Activated naive CD8-positive, alpha-beta T cell treated with anti-CD3 and anti-CD28 coated beads, Interleukin-2, amount 50 U/mL, for 24 hours (primary cell): ENCODE results near the gene TRIM63.

Source experiments
- ATAC-seq: fragments of 150-1000 bp; cut with Tn5 transposase; one replicate; pipeline ENCODE4 v1.10.0; 2021
- DNase-seq: peaks from one replicate; pipeline ENCODE4 v3.0.0; 2021
- H3K27ac Mint-ChIP-seq: one replicate; pipeline ENCODE4 v1.8.0; 2021; ENCODE audit warnings: mild to moderate bottlenecking, mixed read lengths
- H3K27me3 Mint-ChIP-seq: one replicate; pipeline ENCODE4 v1.8.0; 2021; ENCODE audit warnings: mixed read lengths
- H3K36me3 Mint-ChIP-seq: one replicate; pipeline ENCODE4 v1.8.0; 2021; ENCODE audit warnings: low read depth, mixed read lengths
- H3K4me1 Mint-ChIP-seq: one replicate; pipeline ENCODE4 v1.8.0; 2021; ENCODE audit warnings: mixed read lengths
- H3K4me3 Mint-ChIP-seq: one replicate; pipeline ENCODE4 v1.8.0; 2021; ENCODE audit warnings: mild to moderate bottlenecking, moderate library complexity, mixed read lengths
- H3K9me3 Mint-ChIP-seq: one replicate; pipeline ENCODE4 v1.8.0; 2021; ENCODE audit warnings: mixed read lengths

The TRIM63 gene

DNA sequence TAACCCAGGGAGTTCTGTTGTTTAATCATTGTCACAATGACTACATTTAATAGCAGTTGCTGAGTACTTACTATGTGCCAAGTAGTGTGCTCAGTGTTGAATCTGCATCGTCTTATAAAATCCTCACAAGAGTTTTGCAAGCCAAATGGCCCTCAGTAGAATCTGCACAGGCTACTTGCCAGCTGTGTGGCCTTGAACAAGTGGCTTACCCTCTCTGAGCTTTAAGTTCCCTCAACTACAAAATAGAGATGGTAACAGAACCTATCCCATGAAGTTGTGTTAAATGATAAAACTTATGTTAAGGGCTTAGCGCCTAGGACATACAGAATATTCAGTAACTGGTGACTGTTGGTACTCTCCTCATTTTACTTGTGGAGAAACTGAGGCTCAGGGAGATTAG lies 12.4 kb downstream of the TRIM63 start:
- no peak for ATAC-seq
- Mint-ChIP-seq H3K36me3 (no peaks in the 10 kb centered on the region), H3K4me3 (no peak overlapping the region), H3K27me3 (peaks cover 30% of the 10 kb centered on the region), H3K27ac (no peak overlapping the region), H3K4me1 (no peaks in the 10 kb centered on the region), H3K9me3 (no peaks in the 10 kb centered on the region)
- no peak for DNase-seq

- Mint-ChIP-seq H3K27ac (no peak overlapping the region), H3K4me3 (no peak overlapping the region), H3K27me3 (peaks cover 40% of the 10 kb centered on the region), H3K4me1 (no peaks in the 10 kb centered on the region), H3K36me3 (no peaks in the 10 kb centered on the region), H3K9me3 (no peaks in the 10 kb centered on the region)
- ATAC-seq (no peak), DNase-seq (no peak)
These were observed 13.5 kb downstream of the TRIM63 start for GRCh38 chr1:26053718-26054560.

DNA sequence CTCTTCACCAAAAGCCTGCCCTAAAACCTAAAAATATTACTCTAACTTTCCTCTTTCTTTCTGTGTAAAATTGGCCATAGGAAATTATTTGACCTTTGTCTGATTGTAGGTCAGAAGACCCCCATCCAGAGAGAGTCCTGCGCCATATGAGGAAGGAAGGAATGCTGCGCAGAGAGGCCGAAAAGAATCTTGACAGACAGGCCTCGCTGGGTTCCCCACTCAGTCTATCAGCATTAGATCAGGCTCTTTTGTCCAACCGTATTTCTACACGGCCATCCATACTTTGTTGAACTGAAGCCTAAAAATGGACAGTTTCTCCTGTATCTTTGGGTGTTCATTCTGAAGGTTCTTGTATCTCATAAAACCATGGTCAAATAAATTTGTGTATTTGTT lies 17.2 kb downstream of the TRIM63 start:
- peaks cover under 1% of the 10 kb centered on the region for H3K4me1 Mint-ChIP-seq
- DNase-seq = no peak
- no peaks in the 10 kb centered on the region for H3K36me3 Mint-ChIP-seq
- no peak overlapping the region for H3K4me3 Mint-ChIP-seq
- H3K27ac Mint-ChIP-seq = no peak overlapping the region
- no peaks in the 10 kb centered on the region for H3K9me3 Mint-ChIP-seq
- peaks cover 65% of the 10 kb centered on the region for H3K27me3 Mint-ChIP-seq
- no peak for ATAC-seq

DNA sequence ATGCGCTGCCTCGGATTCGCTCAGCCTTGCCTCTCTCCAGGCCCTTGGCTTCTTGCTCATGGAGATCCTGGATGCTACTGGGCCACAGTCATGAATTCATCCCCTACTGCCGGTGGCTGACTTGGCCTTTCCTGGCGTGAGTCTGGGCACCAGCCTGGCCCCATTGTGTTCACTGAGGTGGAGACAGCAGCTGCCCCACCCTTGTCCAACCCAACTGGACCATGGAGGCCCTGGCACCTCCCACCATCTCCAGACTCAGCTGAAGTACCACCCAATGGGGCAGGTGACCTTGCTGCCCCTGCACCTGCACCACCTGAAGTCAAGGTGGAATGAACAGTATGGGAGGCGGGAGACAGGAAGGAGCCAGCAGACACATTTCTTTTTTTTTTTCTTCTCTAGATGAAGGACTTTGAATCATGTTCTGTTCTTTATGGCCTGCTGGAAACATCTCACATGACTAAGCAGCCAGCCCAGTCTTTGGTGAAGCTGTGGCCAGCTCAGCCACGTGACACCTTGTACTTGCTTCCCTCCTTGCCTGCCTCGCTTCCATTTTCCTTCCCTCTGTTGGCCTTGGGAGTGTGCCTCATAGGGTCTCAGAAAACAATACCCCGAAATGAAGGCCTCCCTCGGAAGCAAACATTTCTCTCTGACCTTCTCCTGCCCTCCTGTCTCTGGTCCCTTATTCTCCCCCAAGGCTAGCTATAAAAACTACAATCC lies 17.7 kb downstream of the TRIM63 start:
- H3K36me3 Mint-ChIP-seq = no peaks in the 10 kb centered on the region
- DNase-seq (no peak), ATAC-seq (no peak)
- no peak overlapping the region for H3K27ac Mint-ChIP-seq
- H3K4me1 Mint-ChIP-seq = peaks cover 2% of the 10 kb centered on the region
- H3K9me3 Mint-ChIP-seq = no peaks in the 10 kb centered on the region
- peaks cover 65% of the 10 kb centered on the region for H3K27me3 Mint-ChIP-seq
- no peak overlapping the region for H3K4me3 Mint-ChIP-seq

- Mint-ChIP-seq H3K27ac (no peak overlapping the region), H3K4me3 (no peak overlapping the region), H3K36me3 (no peaks in the 10 kb centered on the region), H3K27me3 (peaks cover 75% of the 10 kb centered on the region), H3K9me3 (no peaks in the 10 kb centered on the region), H3K4me1 (peaks cover 2% of the 10 kb centered on the region)
- ATAC-seq (no peak), DNase-seq (no peak)
These were observed 20.1 kb downstream of the TRIM63 start for GRCh38 chr1:26047278-26047874.

GRCh38 chr1:26046246-26047095 lies 21.0 kb downstream of the TRIM63 start:
- Mint-ChIP-seq H3K4me3 (no peak overlapping the region), H3K4me1 (peaks cover 2% of the 10 kb centered on the region), H3K27me3 (peaks cover 72% of the 10 kb centered on the region), H3K27ac (no peak overlapping the region), H3K36me3 (no peaks in the 10 kb centered on the region), H3K9me3 (no peaks in the 10 kb centered on the region)
- DNase-seq (no peak), ATAC-seq (no peak)

- H3K27me3 Mint-ChIP-seq = peaks cover 70% of the 10 kb centered on the region
- no peak for DNase-seq
- H3K27ac Mint-ChIP-seq = no peak within 1 kb of the TSS
- no peak for ATAC-seq
- H3K36me3 Mint-ChIP-seq = no peaks in the 10 kb centered on the region
- H3K4me3 Mint-ChIP-seq = no peak within 1 kb of the TSS
- H3K9me3 Mint-ChIP-seq = no peaks in the 10 kb centered on the region
- peaks cover 2% of the 10 kb centered on the region for H3K4me1 Mint-ChIP-seq
These were observed 21.6 kb downstream of the TRIM63 start, which contains the start of gene SLC30A2 for GRCh38 chr1:26045722-26046245. TSS of gene SLC30A2 (minus strand) at chr1:26046118. CDS start at chr1:26045896, 222 bp downstream.

GRCh38 chr1:26044971-26045721 lies 22.3 kb downstream of the TRIM63 start:
- Mint-ChIP-seq H3K4me3 (no peak overlapping the region), H3K9me3 (no peaks in the 10 kb centered on the region), H3K36me3 (no peaks in the 10 kb centered on the region), H3K27me3 (peaks cover 66% of the 10 kb centered on the region), H3K4me1 (peaks cover 2% of the 10 kb centered on the region), H3K27ac (no peak overlapping the region)
- ATAC-seq (no peak), DNase-seq (no peak)

GRCh38 chr1:26044414-26044813 lies 23.0 kb downstream of the TRIM63 start:
- Mint-ChIP-seq H3K27ac (no peak overlapping the region), H3K9me3 (no peaks in the 10 kb centered on the region), H3K4me3 (no peak overlapping the region), H3K4me1 (peaks cover 2% of the 10 kb centered on the region), H3K36me3 (no peaks in the 10 kb centered on the region), H3K27me3 (peaks cover 62% of the 10 kb centered on the region)
- ATAC-seq = no peak
- DNase-seq = no peak

DNA sequence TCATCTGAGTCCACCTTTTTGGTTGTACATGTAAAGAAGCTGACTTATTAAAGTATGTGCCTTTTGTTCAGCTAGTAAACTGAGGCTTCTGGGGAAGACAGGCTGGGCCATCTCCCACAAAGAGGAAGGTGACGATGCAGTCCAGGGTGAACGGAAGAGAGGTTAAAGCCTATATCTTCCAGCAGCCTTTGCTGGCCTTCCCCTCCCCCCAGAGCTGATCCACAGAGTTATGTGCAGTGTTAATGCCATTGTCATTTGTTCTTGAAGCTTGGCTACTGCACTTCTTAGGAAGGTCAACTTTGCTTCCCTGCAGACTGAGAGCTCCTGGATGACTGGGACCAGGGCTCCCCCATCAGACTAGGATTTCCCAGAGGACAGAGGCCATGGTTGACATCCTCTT lies 23.7 kb downstream of the TRIM63 start:
- no peaks in the 10 kb centered on the region for H3K36me3 Mint-ChIP-seq
- H3K4me1 Mint-ChIP-seq = peaks cover 2% of the 10 kb centered on the region
- no peaks in the 10 kb centered on the region for H3K9me3 Mint-ChIP-seq
- no peak overlapping the region for H3K27ac Mint-ChIP-seq
- DNase-seq = no peak
- H3K27me3 Mint-ChIP-seq = peaks cover 57% of the 10 kb centered on the region
- H3K4me3 Mint-ChIP-seq = no peak overlapping the region
- no peak for ATAC-seq

GRCh38 chr1:26041978-26042377 lies 25.5 kb downstream of the TRIM63 start:
- DNase-seq (no peak), ATAC-seq (no peak)
- no peak overlapping the region for H3K4me3 Mint-ChIP-seq
- no peaks in the 10 kb centered on the region for H3K36me3 Mint-ChIP-seq
- no peaks in the 10 kb centered on the region for H3K9me3 Mint-ChIP-seq
- H3K27ac Mint-ChIP-seq = no peak overlapping the region
- peaks cover 39% of the 10 kb centered on the region for H3K27me3 Mint-ChIP-seq
- H3K4me1 Mint-ChIP-seq = peaks cover 2% of the 10 kb centered on the region

GRCh38 chr1:26041401-26041800 lies 26.0 kb downstream of the TRIM63 start:
- Mint-ChIP-seq H3K36me3 (no peaks in the 10 kb centered on the region), H3K27ac (no peak overlapping the region), H3K27me3 (peaks cover 35% of the 10 kb centered on the region), H3K9me3 (no peaks in the 10 kb centered on the region), H3K4me3 (no peak overlapping the region), H3K4me1 (peaks cover 5% of the 10 kb centered on the region)
- ATAC-seq (no peak), DNase-seq (no peak)

- no peak for DNase-seq
- Mint-ChIP-seq H3K27ac (no peak overlapping the region), H3K9me3 (no peaks in the 10 kb centered on the region), H3K4me1 (peaks cover 19% of the 10 kb centered on the region), H3K4me3 (no peak overlapping the region), H3K36me3 (no peaks in the 10 kb centered on the region), H3K27me3 (peaks cover 23% of the 10 kb centered on the region)
- ATAC-seq = no peak
These were observed 28.5 kb downstream of the TRIM63 start for GRCh38 chr1:26038904-26039303.
